GM23338 (cell line): Measurements from ENCODE around the gene MEAK7. TPM values are rescaled to one million over a fixed set of nuclear protein-coding genes. Genes with fewer than 3 reads are reported as not detected.

Experiments
- ATAC-seq: fragments of 200-7000 bp; cut with Tn5 transposase; 3 replicates; pipeline ENCODE4 v1.9.1; 2020
- DNase-seq: peaks from one replicate; pipeline ENCODE4 v3.0.0-alpha.2; 2015; ENCODE audit warnings: low spot score
- H2AFZ ChIP-seq: fragments of 200-600 bp; sonication (generic); 2 replicates; pipeline ENCODE4 v1.8.0; 2016; ENCODE audit warnings: antibody characterized with exemption, mild to moderate bottlenecking, moderate library complexity
- H3F3A ChIP-seq: fragments of 200-600 bp; sonication (generic); replicated peaks from 2 replicates; pipeline ENCODE4 v1.8.0; 2017; ENCODE audit warnings: antibody characterized with exemption, mixed run types, low read depth
- H3K27ac ChIP-seq: fragments of 200-600 bp; sonication (generic); 2 replicates; pipeline ENCODE4 v1.6.1; 2016; ENCODE audit warnings: low read depth
- H3K27me3 ChIP-seq: fragments of 200-600 bp; sonication (generic); 2 replicates; pipeline ENCODE4 v1.8.0; 2016; ENCODE audit warnings: mild to moderate bottlenecking, mixed run types, moderate library complexity; ENCODE audit not compliant: insufficient read depth
- H3K36me3 ChIP-seq: fragments of 200-600 bp; sonication (generic); 2 replicates; pipeline ENCODE4 v1.8.0; 2016; ENCODE audit warnings: mild to moderate bottlenecking; ENCODE audit not compliant: insufficient read depth
- H3K4me1 ChIP-seq: fragments of 200-600 bp; sonication (generic); 2 replicates; pipeline ENCODE4 v1.8.0; 2016; ENCODE audit warnings: mild to moderate bottlenecking, moderate library complexity; ENCODE audit not compliant: insufficient read depth
- H3K4me2 ChIP-seq: fragments of 200-600 bp; sonication (generic); 2 replicates; pipeline ENCODE4 v1.7.1; 2017; ENCODE audit warnings: mixed run types
- H3K4me3 ChIP-seq: fragments of 200-600 bp; sonication (generic); 2 replicates; pipeline ENCODE4 v1.6.1; 2016; ENCODE audit warnings: mixed run types
- H3K79me2 ChIP-seq: fragments of 200-600 bp; sonication (generic); replicated peaks from 2 replicates; pipeline ENCODE4 v1.8.0; 2017; ENCODE audit warnings: mild to moderate bottlenecking; ENCODE audit not compliant: insufficient read depth
- H3K9me2 ChIP-seq: fragments of 200-600 bp; sonication (generic); 2 replicates; pipeline ENCODE4 v1.8.0; 2017; ENCODE audit not compliant: insufficient read depth
- H4K20me1 ChIP-seq: fragments of 200-600 bp; sonication (generic); replicated peaks from 2 replicates; pipeline ENCODE4 v1.8.0; 2017; ENCODE audit warnings: mild to moderate bottlenecking; ENCODE audit not compliant: insufficient read depth
- H3K27ac Mint-ChIP-seq: 2 replicates; pipeline ENCODE4 v1.8.0; 2020; ENCODE audit warnings: inconsistent platforms, mild to moderate bottlenecking, moderate library complexity, mixed read lengths
- H3K27me3 Mint-ChIP-seq: 3 replicates; pipeline ENCODE4 v1.8.0; 2022; ENCODE audit warnings: low read depth, mild to moderate bottlenecking, moderate library complexity, mixed read lengths, inconsistent platforms; ENCODE audit not compliant: insufficient read depth, poor library complexity
- H3K36me3 Mint-ChIP-seq: 3 replicates; pipeline ENCODE4 v1.8.0; 2021; ENCODE audit warnings: low read depth, mild to moderate bottlenecking, inconsistent platforms, moderate library complexity, mixed read lengths
- H3K4me1 Mint-ChIP-seq: 3 replicates; pipeline ENCODE4 v1.8.0; 2020; ENCODE audit warnings: mild to moderate bottlenecking, inconsistent platforms, mixed read lengths
- H3K4me3 Mint-ChIP-seq: 3 replicates; pipeline ENCODE4 v1.8.0; 2021; ENCODE audit warnings: moderate library complexity, mild to moderate bottlenecking, inconsistent platforms, mixed read lengths
- H3K9me3 Mint-ChIP-seq: 3 replicates; pipeline ENCODE4 v1.8.0; 2020; ENCODE audit warnings: moderate library complexity, mild to moderate bottlenecking, inconsistent platforms, mixed read lengths
- CREB1 ChIP-seq: fragments of 250-450 bp; sonication (Bioruptor Pico); IDR thresholded peaks from 2 replicates; pipeline ENCODE4 v1.5.0; 2020; ENCODE audit warnings: low read depth, mild to moderate bottlenecking, moderate library complexity
- JUNB ChIP-seq: IDR thresholded peaks from one replicate; pipeline ENCODE4 v1.6.1; 2016; ENCODE audit warnings: antibody characterized with exemption; ENCODE audit not compliant: unreplicated experiment
- NANOG ChIP-seq: IDR thresholded peaks from 2 replicates; pipeline ENCODE4 v1.6.1; 2016; ENCODE audit warnings: antibody characterized with exemption, borderline replicate concordance
- POLR2AphosphoS5 ChIP-seq: IDR thresholded peaks from 2 replicates; pipeline ENCODE4 v1.6.1; 2016; ENCODE audit warnings: antibody characterized with exemption, low read depth
- STAT1 ChIP-seq: IDR thresholded peaks from one replicate; pipeline ENCODE4 v1.6.1; 2016; ENCODE audit warnings: antibody characterized with exemption; ENCODE audit not compliant: unreplicated experiment
- ZNF114 ChIP-seq: fragments of 250-450 bp; sonication (Bioruptor Pico); IDR thresholded peaks from 2 replicates; pipeline ENCODE4 v1.5.0; 2020; ENCODE audit warnings: mild to moderate bottlenecking, moderate library complexity
- polyA plus RNA-seq: library from polyadenylated mRNA; unstranded; fragments of >200 nt; fragmentation: Nextera tagmentation; extraction: Ambion mirVana; gene quantifications from 2 replicates; pipeline ENCODE4 v1.2.1, GENCODE V29; 2016
- total RNA-seq: library from RNA; depleted of rRNA; stranded (reverse); fragments of >200 nt; shearing (Covaris generic); gene quantifications from 2 replicates; pipeline ENCODE4 v1.2.3, GENCODE V29; 2014
- TF ChIP-seq, protein P1 (sequence below): IDR thresholded peaks from 2 replicates; pipeline ENCODE4 v1.6.1; 2016; ENCODE audit warnings: antibody characterized with exemption
- TF ChIP-seq, protein P2 (sequence below): IDR thresholded peaks from one replicate; pipeline ENCODE4 v1.6.1; 2018; ENCODE audit warnings: antibody characterized with exemption; ENCODE audit not compliant: unreplicated experiment

MEAK7 gene
- total and polyA plus RNA-seq, 2 experiments from 2014 or later = 7.5 to 17.2 TPM

DNA sequence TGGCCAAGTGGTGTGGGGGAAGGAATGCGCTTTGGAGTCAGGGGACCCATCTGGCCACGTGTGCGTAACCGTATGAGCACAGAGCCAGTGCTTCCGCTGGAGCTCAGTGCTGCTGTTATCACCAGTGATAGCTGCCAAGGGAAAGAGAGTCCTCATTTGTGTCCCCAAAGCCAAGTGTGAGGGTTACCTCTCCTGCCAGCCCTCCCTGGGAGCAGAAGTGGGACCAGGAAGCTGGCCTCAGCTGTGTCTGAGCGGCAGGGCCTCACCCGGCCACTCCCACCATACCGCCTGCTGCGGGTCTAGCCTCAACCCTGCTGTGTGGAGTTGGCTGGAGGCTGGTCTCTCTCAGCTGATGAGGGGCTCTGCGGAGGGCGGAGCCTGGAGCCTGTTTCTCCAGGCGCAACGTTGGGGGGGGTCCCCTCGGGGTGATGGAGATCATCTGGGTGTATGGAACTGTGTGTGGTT lies 44.5 kb downstream of the MEAK7 start:
- DNase-seq (no peak), ATAC-seq (peak; percentile 45; the same call in 1 of the 3 replicates)
- TF ChIP-seq STAT1 = no peak
- TF ChIP-seq CREB1 (CRISPR knock-in tag) = no peak
- Mint-ChIP-seq H3K4me3 (no peak overlapping the region), H3K9me3 (no peaks in the 10 kb centered on the region; the same call in 2 of the 3 replicates), H3K36me3 (peaks cover under 1% of the 10 kb centered on the region; the same call in 2 of the 3 replicates), H3K27ac (no peak overlapping the region), H3K27me3 (peaks cover 7% of the 10 kb centered on the region), H3K4me1 (peaks cover 4% of the 10 kb centered on the region; the same call in 1 of the 3 replicates)
- no peaks in the 10 kb centered on the region for H3K27me3 ChIP-seq
- H3K4me2 ChIP-seq = no peak overlapping the region
- no peak overlapping the region for H2AFZ ChIP-seq
- no peaks in the 10 kb centered on the region for H3K4me1 ChIP-seq
- no peaks in the 10 kb centered on the region for H4K20me1 ChIP-seq
- no peak overlapping the region for H3K4me3 ChIP-seq
- H3K27ac ChIP-seq = no peak overlapping the region
- H3K9me2 ChIP-seq = no peaks in the 10 kb centered on the region
- no peaks in the 10 kb centered on the region for H3F3A ChIP-seq
- H3K79me2 ChIP-seq = no peaks in the 10 kb centered on the region
- H3K36me3 ChIP-seq = no peaks in the 10 kb centered on the region

DNA sequence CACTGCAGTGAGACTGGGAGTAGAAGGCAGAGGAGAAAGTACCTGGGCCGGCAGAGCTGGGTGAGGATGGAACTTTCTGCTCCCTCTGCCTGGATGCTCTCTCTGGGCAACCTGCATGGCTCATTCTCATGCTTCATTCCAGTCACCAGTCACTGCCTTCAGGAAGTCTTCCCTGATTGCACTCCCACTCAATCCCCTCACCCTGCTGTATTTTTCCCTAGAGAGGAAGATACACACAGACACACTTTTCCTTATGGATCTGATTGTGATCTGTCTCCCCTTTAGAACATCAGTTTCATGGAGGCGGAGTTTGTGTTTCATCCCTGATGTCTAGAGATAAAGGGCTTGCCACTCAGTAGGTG lies 44.9 kb downstream of the MEAK7 start:
- peaks cover 4% of the 10 kb centered on the region for H3K27me3 Mint-ChIP-seq
- Histone ChIP-seq H3F3A (no peaks in the 10 kb centered on the region), H2AFZ (no peak overlapping the region), H4K20me1 (no peaks in the 10 kb centered on the region), H3K4me1 (no peaks in the 10 kb centered on the region), H3K79me2 (no peaks in the 10 kb centered on the region), H3K27me3 (no peaks in the 10 kb centered on the region), H3K9me2 (no peaks in the 10 kb centered on the region), H3K4me3 (no peak overlapping the region), H3K27ac (no peak overlapping the region), H3K4me2 (no peak overlapping the region), H3K36me3 (no peaks in the 10 kb centered on the region)
- H3K27ac Mint-ChIP-seq = no peak overlapping the region
- H3K9me3 Mint-ChIP-seq = no peaks in the 10 kb centered on the region; the same call in 2 of the 3 replicates
- H3K36me3 Mint-ChIP-seq = no peaks in the 10 kb centered on the region; the same call in 2 of the 3 replicates
- H3K4me3 Mint-ChIP-seq = no peak overlapping the region
- peaks cover 4% of the 10 kb centered on the region; the same call in 1 of the 3 replicates for H3K4me1 Mint-ChIP-seq
- ATAC-seq = no peak
- TF ChIP-seq, protein P1, sequence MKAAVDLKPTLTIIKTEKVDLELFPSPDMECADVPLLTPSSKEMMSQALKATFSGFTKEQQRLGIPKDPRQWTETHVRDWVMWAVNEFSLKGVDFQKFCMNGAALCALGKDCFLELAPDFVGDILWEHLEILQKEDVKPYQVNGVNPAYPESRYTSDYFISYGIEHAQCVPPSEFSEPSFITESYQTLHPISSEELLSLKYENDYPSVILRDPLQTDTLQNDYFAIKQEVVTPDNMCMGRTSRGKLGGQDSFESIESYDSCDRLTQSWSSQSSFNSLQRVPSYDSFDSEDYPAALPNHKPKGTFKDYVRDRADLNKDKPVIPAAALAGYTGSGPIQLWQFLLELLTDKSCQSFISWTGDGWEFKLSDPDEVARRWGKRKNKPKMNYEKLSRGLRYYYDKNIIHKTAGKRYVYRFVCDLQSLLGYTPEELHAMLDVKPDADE = no peak
- no peak for TF ChIP-seq POLR2AphosphoS5
- TF ChIP-seq ZNF114 = no peak
- no peak for TF ChIP-seq JUNB
- no peak for TF ChIP-seq CREB1 (CRISPR knock-in tag)
- TF ChIP-seq, protein P2, sequence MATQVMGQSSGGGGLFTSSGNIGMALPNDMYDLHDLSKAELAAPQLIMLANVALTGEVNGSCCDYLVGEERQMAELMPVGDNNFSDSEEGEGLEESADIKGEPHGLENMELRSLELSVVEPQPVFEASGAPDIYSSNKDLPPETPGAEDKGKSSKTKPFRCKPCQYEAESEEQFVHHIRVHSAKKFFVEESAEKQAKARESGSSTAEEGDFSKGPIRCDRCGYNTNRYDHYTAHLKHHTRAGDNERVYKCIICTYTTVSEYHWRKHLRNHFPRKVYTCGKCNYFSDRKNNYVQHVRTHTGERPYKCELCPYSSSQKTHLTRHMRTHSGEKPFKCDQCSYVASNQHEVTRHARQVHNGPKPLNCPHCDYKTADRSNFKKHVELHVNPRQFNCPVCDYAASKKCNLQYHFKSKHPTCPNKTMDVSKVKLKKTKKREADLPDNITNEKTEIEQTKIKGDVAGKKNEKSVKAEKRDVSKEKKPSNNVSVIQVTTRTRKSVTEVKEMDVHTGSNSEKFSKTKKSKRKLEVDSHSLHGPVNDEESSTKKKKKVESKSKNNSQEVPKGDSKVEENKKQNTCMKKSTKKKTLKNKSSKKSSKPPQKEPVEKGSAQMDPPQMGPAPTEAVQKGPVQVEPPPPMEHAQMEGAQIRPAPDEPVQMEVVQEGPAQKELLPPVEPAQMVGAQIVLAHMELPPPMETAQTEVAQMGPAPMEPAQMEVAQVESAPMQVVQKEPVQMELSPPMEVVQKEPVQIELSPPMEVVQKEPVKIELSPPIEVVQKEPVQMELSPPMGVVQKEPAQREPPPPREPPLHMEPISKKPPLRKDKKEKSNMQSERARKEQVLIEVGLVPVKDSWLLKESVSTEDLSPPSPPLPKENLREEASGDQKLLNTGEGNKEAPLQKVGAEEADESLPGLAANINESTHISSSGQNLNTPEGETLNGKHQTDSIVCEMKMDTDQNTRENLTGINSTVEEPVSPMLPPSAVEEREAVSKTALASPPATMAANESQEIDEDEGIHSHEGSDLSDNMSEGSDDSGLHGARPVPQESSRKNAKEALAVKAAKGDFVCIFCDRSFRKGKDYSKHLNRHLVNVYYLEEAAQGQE = no peak
- TF ChIP-seq NANOG = no peak
- TF ChIP-seq STAT1 = no peak
- DNase-seq = no peak
